Measurements from ENCODE around the gene C6orf163. TPM values are rescaled to one million over a fixed set of nuclear protein-coding genes. Genes with fewer than 3 reads are reported as not detected.
A peak's percentile ranks its signal among the peaks of the same experiment; 100 is the strongest.

C6orf163 gene
- total RNA-seq, 4 donors from 2014 or later = 7.0 to 8.6 TPM; not detected in 2

- Histone ChIP-seq H3K27ac (peak overlapping the region; percentile 72 to 78), H3K4me1 (no peaks in the 10 kb centered on the region), H3K27me3 (no peaks in the 10 kb centered on the region), H3K36me3 (no peaks in the 10 kb centered on the region), H3K9me3 (no peaks in the 10 kb centered on the region), H3K4me3 (peak overlapping the region; percentile 82 to 98)
- no peak for DNase-seq
- TF ChIP-seq CTCF (IDR thresholded peaks at IDR 0.05) (no peak), POLR2A (IDR thresholded peaks at IDR 0.05) (no peak)
- intact Hi-C loops (cut with DNase I; ENCODE audit: low total_unique reads) = no loop called here
Measured at GRCh38 chr6:87408721-87409155, 64.1 kb downstream of the C6orf163 start.

Other genes with a start within 250 kb of the C6orf163 start
- gene CGA, start 249.7 kb upstream of the C6orf163 start, total RNA-seq = not detected
- gene ZNF292, start 189.2 kb upstream of the C6orf163 start, total RNA-seq = 100 to 1,000 TPM in 2 of 4 donors, 10 to 100 TPM in 2; 38.2 to 153 (median 81.2) TPM
- gene SMIM8, start 22.2 kb upstream of the C6orf163 start, total RNA-seq = 10 to 100 TPM in 3 of 4 donors, 1 to 10 TPM in 1; 3.6 to 37.3 (median 15.8) TPM
- 1 to 10 TPM in 1 of 4 donors, not detected in 3; 1.5 TPM for gene GJB7, start 15.5 kb upstream of the C6orf163 start, total RNA-seq
- gene CFAP206, start 63.2 kb downstream of the C6orf163 start, total RNA-seq = 1 to 10 TPM in 2 of 4 donors, under 1 TPM in 1, not detected in 1; 0.52 to 3.9 (median 2.8) TPM
- gene SLC35A1, start 128.2 kb downstream of the C6orf163 start, total RNA-seq = 10 to 100 TPM; 17.6 to 38.0 (median 25.8) TPM
- 10 to 100 TPM; 15.6 to 61.3 (median 44.1) TPM for gene RARS2, start 245.2 kb downstream of the C6orf163 start, total RNA-seq
- 10 to 100 TPM in 3 of 4 donors, 1 to 10 TPM in 1; 6.2 to 43.9 (median 24.8) TPM for gene ORC3, start 245.3 kb downstream of the C6orf163 start, total RNA-seq